ENCODE measurements around the gene FAM163A. TPM values are rescaled to one million over a fixed set of nuclear protein-coding genes. Genes with fewer than 3 reads are reported as not detected.
"Not testable (repeated sequence)": the region's sequence is repeated elsewhere in the genome, so short reads cannot be mapped to it uniquely, and the experiment has no call there.

FAM163A gene
- total RNA-seq, 1 donor from 2014 or later = 0.13 TPM

DNA sequence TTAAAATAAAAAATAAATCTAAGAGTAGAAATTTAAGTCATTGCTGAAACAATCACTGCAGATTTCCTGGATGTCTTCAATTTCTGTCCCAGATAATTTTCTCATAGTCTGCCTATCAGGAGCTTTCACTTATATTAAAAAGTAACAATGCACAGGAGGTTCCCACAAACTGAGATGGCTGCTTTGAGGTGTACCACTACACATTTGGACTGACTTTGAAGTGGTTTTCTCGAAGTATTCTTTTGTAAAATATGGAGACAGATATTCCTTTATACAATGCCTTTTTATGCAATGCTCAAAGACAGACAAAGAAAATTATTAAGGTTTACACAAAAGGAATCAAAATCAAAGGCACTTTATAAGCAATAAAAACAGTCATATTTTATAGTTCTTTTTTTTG, 110.0 kb downstream of the FAM163A start:
- no peak for DNase-seq (ENCODE audit: low read depth in 2 of 2)

DNA sequence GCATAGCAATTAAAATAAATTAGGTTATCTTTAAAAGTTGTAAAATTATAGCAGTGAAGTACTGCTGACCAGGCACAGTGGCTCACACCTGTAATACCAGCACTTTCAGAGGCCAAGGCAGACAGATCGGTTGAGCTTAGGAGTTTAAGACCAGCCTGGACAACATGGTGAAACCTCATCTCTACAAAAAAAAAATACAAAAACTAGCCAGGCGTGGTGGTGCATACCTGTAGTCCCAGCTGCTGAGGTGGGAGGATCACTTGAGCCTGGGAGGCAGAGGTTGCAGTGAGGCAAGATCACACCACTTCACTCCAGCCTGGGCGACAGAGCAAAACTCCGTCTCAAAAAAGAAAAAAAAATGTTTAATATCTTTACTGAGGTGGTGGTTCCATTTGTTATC, 112.7 kb downstream of the FAM163A start:
- not testable (repeated sequence) for DNase-seq (ENCODE audit: low read depth in 2 of 2)

DNA sequence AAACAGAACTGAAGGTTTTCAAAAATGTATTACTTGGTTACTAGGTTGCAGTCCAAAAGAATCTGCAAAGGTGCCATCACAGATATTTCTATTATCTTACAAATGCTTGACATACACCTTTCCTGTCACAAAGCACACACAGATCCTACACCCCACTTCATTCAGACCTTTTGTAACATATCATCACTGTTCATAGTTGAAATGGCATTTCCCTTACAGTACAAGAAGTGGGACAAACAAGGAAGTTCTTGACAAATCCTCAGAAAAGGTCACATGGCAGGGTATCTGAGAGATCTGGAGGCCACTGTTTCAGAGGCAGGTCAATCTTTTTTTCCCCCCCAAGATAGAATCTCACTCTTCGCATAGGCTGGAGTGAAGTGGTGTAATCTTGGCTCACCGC, 113.2 kb downstream of the FAM163A start:
- DNase-seq (ENCODE audit: low read depth in 2 of 2) = no peak

DNA sequence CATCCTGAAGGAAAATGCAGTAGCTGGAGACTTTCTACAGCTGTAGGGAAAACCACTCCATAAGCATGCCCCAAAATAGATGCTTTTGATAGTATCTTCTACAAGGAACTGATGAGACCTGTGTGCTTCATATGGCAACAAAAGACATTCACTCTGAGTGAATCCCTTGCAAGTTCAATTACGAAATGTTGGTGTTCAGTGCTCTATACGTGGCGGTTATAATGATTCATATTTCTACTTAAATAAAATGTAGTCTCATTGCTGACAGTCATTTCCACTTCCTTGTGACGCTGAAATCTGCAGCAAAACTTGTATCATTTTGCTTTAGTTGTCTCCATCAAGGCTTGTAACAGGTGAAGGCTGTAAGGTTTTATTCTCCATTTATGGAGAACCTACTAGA, 113.9 kb downstream of the FAM163A start:
- no peak for DNase-seq (ENCODE audit: low read depth in 2 of 2)

DNA sequence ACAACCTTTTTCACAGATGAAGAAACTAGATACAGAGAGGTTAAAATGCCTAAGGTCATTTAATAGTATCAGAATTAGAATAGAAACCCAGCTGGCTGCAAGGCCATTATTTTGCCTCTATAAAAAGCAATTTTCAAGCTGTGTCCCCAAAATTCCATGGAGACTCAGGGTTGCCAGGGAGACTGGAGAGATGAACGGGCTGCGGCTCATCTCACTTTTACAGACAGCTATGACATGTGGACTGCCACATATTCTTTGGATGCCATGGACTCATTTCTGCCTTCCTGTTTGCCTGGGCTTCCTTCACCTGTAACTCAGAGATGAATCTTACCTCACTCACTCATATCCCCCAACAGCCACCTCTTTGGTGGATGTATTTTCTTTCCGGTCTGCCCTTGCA, 117.6 kb downstream of the FAM163A start:
- no peak for DNase-seq (ENCODE audit: low read depth in 2 of 2)

DNA sequence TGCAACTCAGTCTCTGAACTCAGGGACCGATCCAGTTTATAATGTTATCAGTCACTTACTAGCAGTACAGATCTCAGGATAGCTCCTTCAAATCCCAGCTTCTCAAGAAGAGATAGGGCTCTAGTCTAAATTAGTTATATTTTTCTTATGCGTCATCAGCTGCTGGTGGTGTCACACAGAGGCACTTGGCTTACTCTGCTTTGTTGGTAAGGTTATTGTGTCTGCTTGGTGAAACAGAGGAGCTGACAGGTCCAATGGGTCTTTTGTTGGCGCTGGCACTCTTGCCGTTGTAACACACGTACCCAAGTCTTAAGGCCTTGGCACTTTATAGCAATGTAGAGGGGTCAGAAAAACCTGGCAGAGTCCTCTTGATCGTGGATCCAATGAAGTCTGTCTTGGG, 122.3 kb downstream of the FAM163A start:
- no peak for DNase-seq (ENCODE audit: low read depth in 2 of 2)

Other genes starting within 250 kb of the FAM163A start
- gene NPHS2, start 167.3 kb upstream of the FAM163A start, total RNA-seq = not detected in 2 replicates
- gene TDRD5, start 151.5 kb upstream of the FAM163A start, total RNA-seq = 0.13 and 0.51 TPM in 2 replicates
- gene TOR1AIP2, start 134.5 kb downstream of the FAM163A start, total RNA-seq = 59.4 and 75.0 TPM in 2 replicates
- 16.4 and 25.8 TPM in 2 replicates for gene TOR1AIP1, start 139.0 kb downstream of the FAM163A start, total RNA-seq
- gene CEP350, start 211.5 kb downstream of the FAM163A start, total RNA-seq = 33.3 and 41.5 TPM in 2 replicates

All from dermis microvascular lymphatic vessel endothelial cell (primary cell).